GM19035 (cell line): ENCODE data around the gene BMPR1B.
"Not testable (repeated sequence)": the region's sequence is repeated elsewhere in the genome, so short reads cannot be mapped to it uniquely, and the experiment has no call there.

ENCODE experiments used
- ATAC-seq: cut with Tn5 transposase; IDR thresholded peaks from one replicate; pipeline ENCODE4 v1.9.1; 2021; ENCODE audit not compliant: unreplicated experiment

BMPR1B gene

GRCh38 chr4:94831607-94832006 is 73.9 kb downstream of the BMPR1B start:
- no peak for ATAC-seq

- not testable (repeated sequence) for ATAC-seq
Observed at GRCh38 chr4:94832329-94832728, 74.6 kb downstream of the BMPR1B start.

GRCh38 chr4:94833394-94833793 is 75.6 kb downstream of the BMPR1B start:
- no peak for ATAC-seq

- no peak for ATAC-seq
Observed at GRCh38 chr4:94834501-94834900, 76.7 kb downstream of the BMPR1B start.

- ATAC-seq, result not testable (repeated sequence)
Observed at GRCh38 chr4:94841166-94841863, 83.6 kb downstream of the BMPR1B start.

GRCh38 chr4:94841864-94842221 is 84.1 kb downstream of the BMPR1B start:
- no peak for ATAC-seq

- no peak for ATAC-seq
Observed at GRCh38 chr4:94843216-94843615, 85.5 kb downstream of the BMPR1B start.

- ATAC-seq, result no peak
Observed at GRCh38 chr4:94848326-94848725, 90.6 kb downstream of the BMPR1B start.

- ATAC-seq, result no peak
Observed at GRCh38 chr4:94849901-94850300, 92.1 kb downstream of the BMPR1B start.

- no peak for ATAC-seq
Observed at GRCh38 chr4:94852616-94853015, 94.9 kb downstream of the BMPR1B start.

GRCh38 chr4:94856030-94856429 is 98.3 kb downstream of the BMPR1B start:
- no peak for ATAC-seq

- no peak for ATAC-seq
Observed at GRCh38 chr4:94870146-94870545, 112.4 kb downstream of the BMPR1B start.

- no peak for ATAC-seq
Observed at GRCh38 chr4:94871644-94872305, 114.0 kb downstream of the BMPR1B start.

- ATAC-seq, result no peak
Observed at GRCh38 chr4:94877973-94878372, 120.2 kb downstream of the BMPR1B start.

- ATAC-seq, result no peak
Observed at GRCh38 chr4:94880956-94881355, 123.2 kb downstream of the BMPR1B start.

GRCh38 chr4:94882756-94883155 is 125.0 kb downstream of the BMPR1B start:
- no peak for ATAC-seq

- ATAC-seq, result no peak
Observed at GRCh38 chr4:94887027-94887426, 129.3 kb downstream of the BMPR1B start.

- ATAC-seq, result no peak
Observed at GRCh38 chr4:94889523-94889922, 131.8 kb downstream of the BMPR1B start.

- ATAC-seq, result no peak
Observed at GRCh38 chr4:94889946-94890345, 132.2 kb downstream of the BMPR1B start.

GRCh38 chr4:94890579-94890978 is 132.8 kb downstream of the BMPR1B start:
- ATAC-seq, result no peak

GRCh38 chr4:94892051-94892450 is 134.3 kb downstream of the BMPR1B start:
- ATAC-seq, result no peak

GRCh38 chr4:94895081-94895480 is 137.3 kb downstream of the BMPR1B start:
- no peak for ATAC-seq

GRCh38 chr4:94897023-94897422 is 139.3 kb downstream of the BMPR1B start:
- no peak for ATAC-seq
